Testis (tissue), 2 donors: ENCODE data around the gene AIG1.

ENCODE experiments used
- CTCF ChIP-seq, 3 experiments: fragments of 450-650 bp in 2 of 3; fragments of 200-600 bp in 1 of 3; sonication (generic) in 1 of 3; IDR thresholded peaks; one replicate each; pipeline ENCODE4 v1.5.1; 2016 to 2019; ENCODE audit warnings: antibody characterized with exemption in 3 of 3, mild to moderate bottlenecking in 2 of 3, moderate library complexity in 1 of 3
- POLR2A ChIP-seq: fragments of 450-650 bp; IDR thresholded peaks from one replicate; pipeline ENCODE4 v1.6.1; 2017; ENCODE audit warnings: antibody characterized with exemption, mild to moderate bottlenecking, moderate library complexity

- TF ChIP-seq CTCF (IDR thresholded peaks at IDR 0.05) (no peak), POLR2A (no peak)
Observed at GRCh38 chr6:143166247-143166695, 105.6 kb downstream of the AIG1 start.
